NCI-H460 (cell line): ENCODE measurements around the gene ZNF79. TPM values are rescaled to one million over a fixed set of nuclear protein-coding genes. Genes with fewer than 3 reads are reported as not detected.
A peak's percentile ranks its signal among the peaks of the same experiment; 100 is the strongest.

Experiments
- DNase-seq: peaks from one replicate; pipeline ENCODE4 v3.0.0-alpha.2; 2016; ENCODE audit warnings: low read depth; ENCODE audit errors: extremely low read depth
- polyA plus RNA-seq: library from polyadenylated mRNA; depleted of rRNA; stranded (reverse); fragments of >200 nt; gene quantifications from 2 replicates; pipeline ENCODE4 v1.2.3, GENCODE V29; 2014; cell fraction: nucleus; rRNA removed
- total RNA-seq: library from RNA; depleted of rRNA; stranded (reverse); fragments of >200 nt; shearing (Covaris generic); gene quantifications from 2 replicates; pipeline ENCODE4 v1.2.3, GENCODE V29; 2014; rRNA removed

Gene ZNF79
- 6.0 and 7.9 TPM in 2 replicates for total RNA-seq
- 5.0 and 9.5 TPM in 2 replicates for polyA plus RNA-seq

- DNase-seq: peak; percentile 90
Measured at GRCh38 chr9:127423934-127424675, at the start of gene ZNF79. Gene ZNF79 (plus strand): TSS chr9:127424382. CDS start chr9:127424788, 406 bp downstream.

GRCh38 chr9:127380479-127380878 is 43.7 kb upstream of the ZNF79 start:
- DNase-seq: no peak

GRCh38 chr9:127382541-127382940 is 41.6 kb upstream of the ZNF79 start:
- DNase-seq: no peak

GRCh38 chr9:127384016-127384730 is 40.0 kb upstream of the ZNF79 start:
- no peak for DNase-seq

GRCh38 chr9:127384901-127385300 is 39.3 kb upstream of the ZNF79 start:
- no peak for DNase-seq

- DNase-seq: no peak
Measured at GRCh38 chr9:127386249-127386648, 37.9 kb upstream of the ZNF79 start.

GRCh38 chr9:127386981-127387380 is 37.2 kb upstream of the ZNF79 start:
- no peak for DNase-seq

- peak; percentile 65 for DNase-seq
Measured at GRCh38 chr9:127388037-127388855, 35.9 kb upstream of the ZNF79 start.

GRCh38 chr9:127388856-127389238 is 35.3 kb upstream of the ZNF79 start:
- no peak for DNase-seq

- DNase-seq: no peak
Measured at GRCh38 chr9:127389381-127390247, 34.6 kb upstream of the ZNF79 start.

- no peak for DNase-seq
Measured at GRCh38 chr9:127390248-127390545, 34.0 kb upstream of the ZNF79 start.

- DNase-seq: no peak
Measured at GRCh38 chr9:127390563-127390962, 33.6 kb upstream of the ZNF79 start.

GRCh38 chr9:127392166-127392565 is 32.0 kb upstream of the ZNF79 start:
- no peak for DNase-seq

GRCh38 chr9:127392976-127393375 is 31.2 kb upstream of the ZNF79 start:
- DNase-seq: no peak

- DNase-seq: no peak
Measured at GRCh38 chr9:127393645-127394044, 30.5 kb upstream of the ZNF79 start.

GRCh38 chr9:127395497-127396252 is 28.5 kb upstream of the ZNF79 start:
- DNase-seq: no peak

- no peak for DNase-seq
Measured at GRCh38 chr9:127396253-127396807, 27.9 kb upstream of the ZNF79 start.

- peak; percentile 100 for DNase-seq
Measured at GRCh38 chr9:127396808-127397645, 27.2 kb upstream of the ZNF79 start, which contains the start of gene SLC2A8. Gene SLC2A8 (plus strand): TSS chr9:127397169. CDS start chr9:127397231, 62 bp downstream.
